Measurements from ENCODE around the gene TMEM203. TPM values are rescaled to one million over a fixed set of nuclear protein-coding genes. Genes with fewer than 3 reads are reported as not detected.
"Not testable (repeated sequence)": the region's sequence is repeated elsewhere in the genome, so short reads cannot be mapped to it uniquely, and the experiment has no call there.

TMEM203 gene
- total RNA-seq, 2 donors from 2014 or later = 35.3 to 47.8 TPM

GRCh38 chr9:137240841-137241489, 35.5 kb upstream of the TMEM203 start, which contains the start of gene TUBB4B:
TUBB4B (plus strand) TSS chr9:137241287; CDS start chr9:137241361, 74 bp downstream.
- under 1% methylated on average over 42 of the region's 67 CpGs for WGBS
- peaks cover 35% of the 10 kb centered on the region for H3K4me1 ChIP-seq (replicated peaks)
- H3K27ac ChIP-seq = peak within 1 kb of the TSS; percentile 92
- TF ChIP-seq POLR2A (IDR thresholded peaks at IDR 0.05) (peak; percentile 97), POLR2AphosphoS5 (IDR thresholded peaks at IDR 0.05) (peak; percentile 97), CTCF (IDR thresholded peaks at IDR 0.05) (peak in 2 of 4 experiments; percentile 25 to 41)
- peak within 1 kb of the TSS; percentile 73 to 81 for H3K4me3 ChIP-seq
- no peaks in the 10 kb centered on the region for H3K9me3 ChIP-seq
- H3K36me3 ChIP-seq = peaks cover 0 to 11% of the 10 kb centered on the region in 2 donors
- H3K27me3 ChIP-seq (replicated peaks; ENCODE audit: insufficient read depth) = no peaks in the 10 kb centered on the region
- peak; percentile 100 for DNase-seq (ENCODE audit: low spot score)
- intact Hi-C loops (cut with DNase I) = loop anchor here (2.0 kb wide), 1 partner anchor 14 kb away; the partner anchor contains the start of gene NELFB

DNA sequence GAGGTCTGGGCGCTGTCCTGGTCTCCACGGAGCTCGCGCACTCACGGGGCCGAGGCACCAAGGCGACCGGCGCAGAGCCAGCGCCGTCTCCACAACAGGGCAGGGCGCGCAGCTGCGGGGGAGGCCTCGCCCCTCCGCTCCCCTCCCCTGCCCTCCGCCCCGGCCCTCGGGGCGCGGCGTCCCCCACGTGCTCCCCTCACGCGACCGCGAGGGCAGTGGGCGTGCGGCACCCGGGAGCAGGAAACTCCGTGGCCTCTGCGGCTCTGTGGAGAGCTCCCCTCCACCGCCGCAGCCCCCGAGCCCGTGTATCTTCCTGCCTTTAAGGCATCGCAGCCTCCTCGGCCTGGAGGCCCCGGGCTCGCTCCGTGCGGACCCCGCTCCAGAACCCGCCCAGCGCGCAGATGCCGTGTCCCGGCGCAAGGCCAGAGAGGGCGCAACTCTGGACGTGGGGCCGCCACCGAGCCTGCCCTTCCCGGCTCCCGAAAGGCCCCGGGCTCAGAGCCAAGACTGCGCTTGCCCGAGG, 34.9 kb upstream of the TMEM203 start:
- 0% methylated on average over 6 of the region's 58 CpGs for WGBS
- intact Hi-C loops (cut with DNase I) = loop anchor here (2.0 kb wide), 1 partner anchor 14 kb away; the partner anchor contains the start of gene NELFB
- Histone ChIP-seq H3K9me3 (no peaks in the 10 kb centered on the region), H3K27ac (peak overlapping the region; percentile 92), H3K4me3 (peak overlapping the region; percentile 68 to 70), H3K36me3 (peaks cover 0 to 11% of the 10 kb centered on the region in 2 donors), H3K27me3 (replicated peaks; ENCODE audit: insufficient read depth) (no peaks in the 10 kb centered on the region), H3K4me1 (replicated peaks) (peaks cover 35% of the 10 kb centered on the region)
- DNase-seq (ENCODE audit: low spot score) = peak; percentile 54
- TF ChIP-seq POLR2AphosphoS5 (IDR thresholded peaks at IDR 0.05) = peak; percentile 4
- TF ChIP-seq CTCF (IDR thresholded peaks at IDR 0.05) = no peak

GRCh38 chr9:137239541-137240200, 34.2 kb upstream of the TMEM203 start:
- H3K36me3 ChIP-seq = peaks cover 0 to 11% of the 10 kb centered on the region in 2 donors
- H3K4me3 ChIP-seq = peak overlapping the region; percentile 68 to 70
- intact Hi-C loops (cut with DNase I) = loop anchor here (2.0 to 5.0 kb wide), 2 partner anchors 15 to 117 kb away; partner anchors contain the start of gene NELFB
- H3K4me1 ChIP-seq (replicated peaks) = peaks cover 35% of the 10 kb centered on the region
- H3K9me3 ChIP-seq; H3K27me3 ChIP-seq (replicated peaks; ENCODE audit: insufficient read depth); DNase-seq (ENCODE audit: low spot score): not testable (repeated sequence)
- H3K27ac ChIP-seq = peak overlapping the region; percentile 92
- 50% methylated on average over 27 of the region's 27 CpGs for WGBS

GRCh38 chr9:137237759-137238726, 32.6 kb upstream of the TMEM203 start:
- peak; percentile 57 for DNase-seq (ENCODE audit: low spot score)

More at GRCh38 chr9:137237759-137238726, 32.6 kb upstream of the TMEM203 start:
- Histone ChIP-seq H3K4me1 (replicated peaks) (peaks cover 35% of the 10 kb centered on the region), H3K36me3 (peaks cover 0 to 4% of the 10 kb centered on the region in 2 donors), H3K27me3 (replicated peaks; ENCODE audit: insufficient read depth) (no peaks in the 10 kb centered on the region), H3K9me3 (no peaks in the 10 kb centered on the region), H3K4me3 (no peak overlapping the region), H3K27ac (peak overlapping the region; percentile 64 to 71)
- intact Hi-C loops (cut with DNase I) = loop anchor here (5.0 kb wide), 1 partner anchor 116 kb away; no protein-coding TSS in a partner anchor
- TF ChIP-seq POLR2AphosphoS5 (IDR thresholded peaks at IDR 0.05) = peak; percentile 52
- no peak for TF ChIP-seq POLR2A (IDR thresholded peaks at IDR 0.05)
- peak in 1 of 4 experiments; percentile 10 for TF ChIP-seq CTCF (IDR thresholded peaks at IDR 0.05)
- 61% methylated on average over 13 of the region's 13 CpGs for WGBS
